Measurements from ENCODE around the gene FYCO1.

DNA sequence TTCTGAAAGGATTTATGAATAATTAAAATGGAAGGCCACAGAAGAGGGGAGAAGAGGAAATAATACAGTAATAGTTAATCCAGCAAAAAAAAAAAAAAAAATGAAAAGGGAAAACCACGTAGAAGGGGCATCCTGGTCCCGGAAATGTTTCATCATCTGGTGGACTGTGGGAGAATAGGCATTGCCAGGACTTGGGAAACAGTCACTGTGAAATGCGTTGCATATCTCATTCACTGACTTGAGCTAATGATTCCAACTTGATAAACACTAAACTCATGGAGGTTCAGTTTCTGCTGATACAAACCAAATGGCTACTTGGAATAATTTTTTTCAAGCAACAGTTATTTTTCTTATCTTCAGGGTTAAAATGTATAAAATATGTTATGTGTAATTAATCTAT lies 28.5 kb upstream of the FYCO1 start:
- TF ChIP-seq EP300 (IDR thresholded peaks at IDR 0.05): no peak
- TF ChIP-seq, protein P1, sequence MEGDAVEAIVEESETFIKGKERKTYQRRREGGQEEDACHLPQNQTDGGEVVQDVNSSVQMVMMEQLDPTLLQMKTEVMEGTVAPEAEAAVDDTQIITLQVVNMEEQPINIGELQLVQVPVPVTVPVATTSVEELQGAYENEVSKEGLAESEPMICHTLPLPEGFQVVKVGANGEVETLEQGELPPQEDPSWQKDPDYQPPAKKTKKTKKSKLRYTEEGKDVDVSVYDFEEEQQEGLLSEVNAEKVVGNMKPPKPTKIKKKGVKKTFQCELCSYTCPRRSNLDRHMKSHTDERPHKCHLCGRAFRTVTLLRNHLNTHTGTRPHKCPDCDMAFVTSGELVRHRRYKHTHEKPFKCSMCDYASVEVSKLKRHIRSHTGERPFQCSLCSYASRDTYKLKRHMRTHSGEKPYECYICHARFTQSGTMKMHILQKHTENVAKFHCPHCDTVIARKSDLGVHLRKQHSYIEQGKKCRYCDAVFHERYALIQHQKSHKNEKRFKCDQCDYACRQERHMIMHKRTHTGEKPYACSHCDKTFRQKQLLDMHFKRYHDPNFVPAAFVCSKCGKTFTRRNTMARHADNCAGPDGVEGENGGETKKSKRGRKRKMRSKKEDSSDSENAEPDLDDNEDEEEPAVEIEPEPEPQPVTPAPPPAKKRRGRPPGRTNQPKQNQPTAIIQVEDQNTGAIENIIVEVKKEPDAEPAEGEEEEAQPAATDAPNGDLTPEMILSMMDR (IDR thresholded peaks at IDR 0.05): no peak
